Memory B cell (primary cell): ENCODE measurements around the gene TEX11.
"Not testable (repeated sequence)": the region's sequence is repeated elsewhere in the genome, so short reads cannot be mapped to it uniquely, and the experiment has no call there.

ENCODE experiments used
- ATAC-seq: fragments of 150-1000 bp; cut with Tn5 transposase; 2 replicates; pipeline ENCODE4 v1.10.0; 2021; ENCODE audit warnings: low read depth, mild to moderate bottlenecking, moderate library complexity
- DNase-seq, 2 donors: peaks; one replicate each; pipeline ENCODE4 v3.0.0; 2022; ENCODE audit warnings: low spot score in 2 of 2
- H3K27ac Mint-ChIP-seq: one replicate; pipeline ENCODE4 v1.8.0; 2022; ENCODE audit warnings: mild to moderate bottlenecking, moderate library complexity, mixed read lengths
- H3K27me3 Mint-ChIP-seq: one replicate; pipeline ENCODE4 v1.8.0; 2022; ENCODE audit warnings: mixed read lengths
- H3K36me3 Mint-ChIP-seq: one replicate; pipeline ENCODE4 v1.8.0; 2022; ENCODE audit warnings: mild to moderate bottlenecking, mixed read lengths
- H3K4me1 Mint-ChIP-seq: one replicate; pipeline ENCODE4 v1.8.0; 2022; ENCODE audit warnings: mixed read lengths
- H3K4me3 Mint-ChIP-seq: one replicate; pipeline ENCODE4 v1.8.0; 2022; ENCODE audit warnings: mild to moderate bottlenecking, moderate library complexity, mixed read lengths
- H3K9me3 Mint-ChIP-seq: one replicate; pipeline ENCODE4 v1.8.0; 2022; ENCODE audit warnings: mixed read lengths

TEX11 gene

DNA sequence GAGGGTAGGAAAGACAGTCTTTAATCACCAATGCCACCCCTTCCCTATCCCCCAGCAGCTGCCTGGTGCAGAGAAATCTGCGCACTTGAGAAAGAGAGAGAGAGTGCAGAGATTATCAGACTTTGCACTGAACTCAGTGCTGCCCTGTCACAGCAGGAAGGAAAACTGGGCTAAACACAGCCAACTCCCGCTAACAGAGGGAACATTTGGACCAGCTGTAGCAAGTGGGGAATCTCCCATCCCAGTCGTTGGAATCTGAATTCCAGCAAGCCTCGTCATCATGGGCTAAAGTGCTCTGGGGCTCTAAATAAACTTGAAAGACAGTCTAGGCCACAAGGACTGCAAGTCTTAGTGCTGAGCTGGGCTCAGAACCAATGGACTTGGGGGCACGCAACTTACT lies 295.2 kb downstream of the TEX11 start:
- DNase-seq (no peak), ATAC-seq (no peak)
- Mint-ChIP-seq H3K4me1 (no peaks in the 10 kb centered on the region), H3K27me3 (peaks cover 7% of the 10 kb centered on the region), H3K9me3 (peaks cover 1% of the 10 kb centered on the region), H3K4me3 (no peak overlapping the region), H3K36me3 (no peaks in the 10 kb centered on the region), H3K27ac (no peak overlapping the region)

DNA sequence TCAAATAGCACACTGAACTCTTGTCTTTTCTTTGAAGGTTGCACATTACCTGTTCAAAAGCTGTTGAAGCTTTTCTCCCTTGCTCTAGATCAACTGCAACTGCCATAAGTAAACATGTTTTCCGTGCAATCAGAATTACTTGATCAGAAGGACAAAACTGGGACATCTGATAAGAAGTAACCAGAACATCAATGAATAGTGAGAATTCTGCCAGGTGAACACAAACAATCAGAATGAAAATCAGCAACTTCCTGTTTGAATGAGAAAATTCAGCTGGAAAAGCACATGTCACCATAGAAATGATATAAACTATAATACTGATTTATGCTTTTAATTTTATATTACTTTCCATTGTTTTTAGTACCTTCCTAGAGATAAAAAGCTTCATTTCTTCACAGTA lies 303.2 kb downstream of the TEX11 start:
- H3K4me1 Mint-ChIP-seq = no peaks in the 10 kb centered on the region
- peaks cover 2% of the 10 kb centered on the region for H3K27me3 Mint-ChIP-seq
- H3K4me3 Mint-ChIP-seq = no peak overlapping the region
- no peak overlapping the region for H3K27ac Mint-ChIP-seq
- H3K9me3 Mint-ChIP-seq = no peaks in the 10 kb centered on the region
- DNase-seq (no peak), ATAC-seq (no peak)
- no peaks in the 10 kb centered on the region for H3K36me3 Mint-ChIP-seq

DNA sequence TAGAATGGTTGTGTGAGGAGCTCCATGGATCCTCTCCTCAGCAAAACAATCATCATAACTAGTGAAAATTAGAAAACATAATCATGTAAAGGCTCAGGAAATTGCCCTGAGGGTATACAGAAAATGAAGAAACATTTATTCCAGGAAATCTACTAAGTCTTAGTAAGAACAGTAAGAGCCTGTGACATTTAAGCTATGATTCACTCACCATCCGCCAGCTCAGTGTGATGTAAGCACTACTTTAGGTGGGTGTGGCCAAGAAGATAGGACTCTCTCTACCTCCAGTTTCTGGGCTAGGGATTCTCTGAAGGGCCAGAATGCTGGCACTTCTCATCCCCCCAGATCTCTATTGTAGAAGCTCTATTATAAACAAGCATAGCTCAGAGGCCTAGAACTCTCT lies 316.4 kb downstream of the TEX11 start:
- H3K27ac Mint-ChIP-seq = no peak overlapping the region
- H3K9me3 Mint-ChIP-seq = peaks cover 2% of the 10 kb centered on the region
- no peak for DNase-seq

GRCh38 chrX:70587158-70587557 lies 321.4 kb downstream of the TEX11 start:
- H3K4me1 Mint-ChIP-seq, H3K9me3 Mint-ChIP-seq, DNase-seq, H3K27ac Mint-ChIP-seq, H3K27me3 Mint-ChIP-seq, ATAC-seq, H3K4me3 Mint-ChIP-seq, H3K36me3 Mint-ChIP-seq: not testable (repeated sequence)

More for the DNA sequence above, 316.4 kb downstream of the TEX11 start:
- ATAC-seq = no peak
- Mint-ChIP-seq H3K27me3 (peaks cover 2% of the 10 kb centered on the region), H3K4me3 (no peak overlapping the region), H3K4me1 (no peaks in the 10 kb centered on the region), H3K36me3 (peaks cover 2% of the 10 kb centered on the region)

- peaks cover 8% of the 10 kb centered on the region for H3K9me3 Mint-ChIP-seq
- DNase-seq (no peak), ATAC-seq (no peak)
- H3K27me3 Mint-ChIP-seq = peaks cover 4% of the 10 kb centered on the region
- no peaks in the 10 kb centered on the region for H3K4me1 Mint-ChIP-seq
- H3K36me3 Mint-ChIP-seq = no peaks in the 10 kb centered on the region
- no peak overlapping the region for H3K27ac Mint-ChIP-seq
- H3K4me3 Mint-ChIP-seq = no peak overlapping the region
Observed at GRCh38 chrX:70577442-70577841, 331.1 kb downstream of the TEX11 start.

- H3K27me3 Mint-ChIP-seq, DNase-seq, ATAC-seq, H3K36me3 Mint-ChIP-seq, H3K27ac Mint-ChIP-seq, H3K4me3 Mint-ChIP-seq, H3K4me1 Mint-ChIP-seq, H3K9me3 Mint-ChIP-seq: not testable (repeated sequence)
Observed at GRCh38 chrX:70569922-70570576, 338.5 kb downstream of the TEX11 start.

- H3K36me3 Mint-ChIP-seq = no peaks in the 10 kb centered on the region
- H3K27ac Mint-ChIP-seq = no peak overlapping the region
- H3K4me3 Mint-ChIP-seq = no peak overlapping the region
- H3K9me3 Mint-ChIP-seq = no peaks in the 10 kb centered on the region
- DNase-seq (no peak), ATAC-seq (no peak)
- peaks cover 2% of the 10 kb centered on the region for H3K4me1 Mint-ChIP-seq
- no peaks in the 10 kb centered on the region for H3K27me3 Mint-ChIP-seq
Observed at GRCh38 chrX:70554948-70555347, 353.6 kb downstream of the TEX11 start.

DNA sequence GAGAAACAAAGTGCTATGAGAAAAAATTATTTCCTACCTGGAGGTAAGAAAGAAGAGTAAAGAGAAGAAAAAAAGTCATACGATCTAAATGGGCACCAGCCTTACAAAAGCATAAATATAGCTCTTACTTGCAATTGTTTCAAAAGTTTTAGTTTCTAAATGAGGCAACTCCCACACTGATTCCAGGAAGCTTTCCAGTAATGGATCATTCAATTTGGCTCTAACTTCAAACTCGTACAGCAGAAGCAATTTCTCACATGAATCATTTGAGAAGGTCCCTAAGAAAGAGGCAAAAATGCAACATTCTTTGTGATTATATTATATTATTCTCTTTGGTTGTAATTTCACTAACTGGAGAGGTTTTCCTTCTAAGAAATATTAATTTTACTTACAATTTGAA lies 354.0 kb downstream of the TEX11 start:
- no peaks in the 10 kb centered on the region for H3K36me3 Mint-ChIP-seq
- H3K27me3 Mint-ChIP-seq = no peaks in the 10 kb centered on the region
- H3K4me3 Mint-ChIP-seq = no peak overlapping the region
- peaks cover 2% of the 10 kb centered on the region for H3K4me1 Mint-ChIP-seq
- no peaks in the 10 kb centered on the region for H3K9me3 Mint-ChIP-seq
- no peak for DNase-seq
- no peak overlapping the region for H3K27ac Mint-ChIP-seq
- no peak for ATAC-seq

GRCh38 chrX:70554081-70554480 lies 354.4 kb downstream of the TEX11 start:
- Mint-ChIP-seq H3K4me1 (peaks cover 2% of the 10 kb centered on the region), H3K27ac (no peak overlapping the region), H3K9me3 (no peaks in the 10 kb centered on the region), H3K4me3 (no peak overlapping the region), H3K36me3 (no peaks in the 10 kb centered on the region), H3K27me3 (no peaks in the 10 kb centered on the region)
- no peak for ATAC-seq
- DNase-seq = no peak

DNA sequence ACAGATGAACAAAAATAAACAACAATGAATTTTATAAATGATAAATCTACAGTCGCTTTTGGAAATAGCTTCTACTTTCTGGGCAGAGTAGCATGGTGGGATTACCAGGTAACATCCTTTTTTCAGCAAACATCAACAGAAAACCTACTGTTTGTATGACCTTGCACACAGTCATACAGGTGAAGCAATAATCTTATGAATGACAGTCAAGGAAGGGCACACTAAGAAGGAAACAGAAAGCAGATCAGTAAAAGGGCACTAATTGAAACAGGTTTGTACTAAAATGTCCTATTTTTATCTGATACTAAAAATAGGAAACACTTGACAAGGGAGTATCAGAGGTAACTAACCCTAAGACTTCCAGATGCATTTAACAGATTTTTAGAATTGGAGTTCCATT lies 355.0 kb downstream of the TEX11 start:
- no peak overlapping the region for H3K27ac Mint-ChIP-seq
- ATAC-seq = no peak
- DNase-seq = no peak
- peaks cover 2% of the 10 kb centered on the region for H3K4me1 Mint-ChIP-seq
- H3K9me3 Mint-ChIP-seq = no peaks in the 10 kb centered on the region
- no peaks in the 10 kb centered on the region for H3K36me3 Mint-ChIP-seq
- no peaks in the 10 kb centered on the region for H3K27me3 Mint-ChIP-seq
- no peak overlapping the region for H3K4me3 Mint-ChIP-seq

- ATAC-seq = no peak
Observed at GRCh38 chrX:70552130-70552704, 356.3 kb downstream of the TEX11 start.

GRCh38 chrX:70549429-70549828 lies 359.1 kb downstream of the TEX11 start:
- Mint-ChIP-seq H3K4me1 (peaks cover 2% of the 10 kb centered on the region), H3K9me3 (no peaks in the 10 kb centered on the region), H3K27me3 (no peaks in the 10 kb centered on the region), H3K27ac (no peak overlapping the region), H3K4me3 (no peak overlapping the region), H3K36me3 (no peaks in the 10 kb centered on the region)
- DNase-seq = no peak
- no peak for ATAC-seq

More at GRCh38 chrX:70552130-70552704, 356.3 kb downstream of the TEX11 start:
- DNase-seq = no peak
- Mint-ChIP-seq H3K9me3 (no peaks in the 10 kb centered on the region), H3K4me3 (no peak overlapping the region), H3K36me3 (no peaks in the 10 kb centered on the region), H3K27me3 (no peaks in the 10 kb centered on the region), H3K27ac (no peak overlapping the region), H3K4me1 (peaks cover 2% of the 10 kb centered on the region)

- no peaks in the 10 kb centered on the region for H3K9me3 Mint-ChIP-seq
- ATAC-seq (no peak), DNase-seq (no peak)
- no peak overlapping the region for H3K27ac Mint-ChIP-seq
- peaks cover 17% of the 10 kb centered on the region for H3K27me3 Mint-ChIP-seq
- no peak overlapping the region for H3K4me3 Mint-ChIP-seq
- no peaks in the 10 kb centered on the region for H3K4me1 Mint-ChIP-seq
- no peaks in the 10 kb centered on the region for H3K36me3 Mint-ChIP-seq
Observed at GRCh38 chrX:70535198-70535597, 373.3 kb downstream of the TEX11 start.

DNA sequence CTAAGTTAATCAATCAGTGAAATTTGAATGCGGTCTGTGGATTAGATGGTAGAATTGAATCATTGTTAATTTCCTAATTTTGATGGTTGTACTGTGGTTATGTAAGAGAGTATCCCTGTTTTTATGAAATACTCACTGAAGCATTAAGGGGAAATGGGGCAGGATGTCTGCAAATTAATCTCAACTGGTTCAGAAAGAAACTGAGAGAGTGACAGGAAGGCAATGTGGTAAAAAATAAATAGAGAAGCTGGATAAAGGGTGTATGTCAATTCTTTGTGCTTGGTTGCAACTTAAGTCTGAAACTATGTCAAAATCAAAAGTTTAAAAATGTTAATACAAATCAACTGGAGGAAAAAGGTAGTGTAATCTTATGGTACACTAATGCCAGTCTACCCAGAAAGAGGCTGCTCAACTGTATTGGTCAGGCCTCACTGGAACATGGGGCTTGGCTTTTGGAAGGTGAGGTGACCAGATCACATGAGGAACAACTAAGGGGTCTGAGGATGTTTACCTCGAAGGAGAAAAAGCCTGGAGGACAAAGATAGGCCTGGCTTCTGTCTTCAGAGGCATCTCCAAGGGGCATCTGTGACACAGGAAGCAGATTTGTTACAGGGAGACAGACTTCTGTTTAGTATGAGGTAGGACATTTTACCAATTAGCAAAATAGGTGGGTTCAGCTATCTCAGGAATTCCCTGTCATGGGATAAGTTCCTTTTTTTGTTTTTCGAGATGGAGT lies 380.7 kb downstream of the TEX11 start:
- no peak for ATAC-seq
- no peak for DNase-seq
- Mint-ChIP-seq H3K36me3 (no peaks in the 10 kb centered on the region), H3K27ac (no peak overlapping the region), H3K4me3 (no peak overlapping the region), H3K9me3 (no peaks in the 10 kb centered on the region), H3K27me3 (peaks cover 4% of the 10 kb centered on the region), H3K4me1 (peaks cover 3% of the 10 kb centered on the region)
